Dermis blood vessel endothelial cell (primary cell): ENCODE measurements around the gene IL4R. TPM values are rescaled to one million over a fixed set of nuclear protein-coding genes. Genes with fewer than 3 reads are reported as not detected.

Source experiments
- DNase-seq: peaks from one replicate; pipeline ENCODE4 v3.0.0; 2010
- total RNA-seq: library from RNA; depleted of rRNA; stranded (reverse); fragments of >200 nt; gene quantifications from 2 replicates; pipeline ENCODE4 v1.2.3, GENCODE V29; 2014

IL4R gene
- total RNA-seq, 1 donor from 2014 or later, result 42.9 TPM

DNA sequence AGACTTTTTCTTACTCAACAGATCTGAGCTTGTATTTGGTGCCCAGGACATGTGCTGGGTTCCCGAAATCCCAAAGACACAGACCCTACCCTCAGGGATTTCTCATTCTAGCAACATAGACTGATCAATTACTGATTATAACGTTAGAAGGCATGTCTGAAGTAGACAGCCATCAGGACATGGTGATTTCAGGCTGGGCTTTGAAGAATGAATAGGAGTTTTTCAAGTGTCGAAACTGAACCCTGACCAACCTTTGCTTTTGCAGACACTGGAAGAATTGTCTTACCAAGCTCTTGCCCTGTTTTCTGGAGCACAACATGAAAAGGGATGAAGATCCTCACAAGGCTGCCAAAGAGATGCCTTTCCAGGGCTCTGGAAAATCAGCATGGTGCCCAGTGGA is 48.2 kb downstream of the IL4R start:
- DNase-seq, result no peak

GRCh38 chr16:27362570-27363245 is 48.9 kb downstream of the IL4R start:
- DNase-seq, result no peak

- no peak for DNase-seq
Measured at GRCh38 chr16:27363246-27363632, 49.5 kb downstream of the IL4R start.

GRCh38 chr16:27363797-27364196 is 50.0 kb downstream of the IL4R start:
- DNase-seq, result peak; percentile 28

DNA sequence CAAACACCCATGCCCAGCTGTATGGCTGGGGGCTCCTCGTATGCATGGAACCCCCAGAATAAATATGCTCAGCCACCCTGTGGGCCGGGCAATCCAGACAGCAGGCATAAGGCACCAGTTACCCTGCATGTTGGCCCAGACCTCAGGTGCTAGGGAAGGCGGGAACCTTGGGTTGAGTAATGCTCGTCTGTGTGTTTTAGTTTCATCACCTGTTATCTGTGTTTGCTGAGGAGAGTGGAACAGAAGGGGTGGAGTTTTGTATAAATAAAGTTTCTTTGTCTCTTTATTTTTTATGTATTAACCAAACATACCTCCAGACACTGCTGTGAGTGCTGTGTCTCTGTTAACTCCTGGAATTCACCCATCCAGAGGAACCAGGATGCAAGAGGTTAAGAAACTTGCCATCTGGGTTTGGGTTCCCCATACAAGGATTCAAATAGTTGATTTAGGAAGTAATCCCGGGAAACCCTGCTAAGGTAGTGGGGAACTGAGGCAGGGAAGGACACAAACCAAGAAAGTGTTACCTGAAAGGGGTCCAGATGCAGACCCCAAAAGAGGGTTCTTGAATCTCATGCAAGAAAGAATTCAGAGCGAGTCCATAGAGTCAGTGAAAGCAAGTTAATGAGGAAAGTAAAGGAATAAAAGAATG is 50.8 kb downstream of the IL4R start:
- no peak for DNase-seq

- DNase-seq, result peak; percentile 50
Measured at GRCh38 chr16:27365142-27366089, 51.6 kb downstream of the IL4R start.

DNA sequence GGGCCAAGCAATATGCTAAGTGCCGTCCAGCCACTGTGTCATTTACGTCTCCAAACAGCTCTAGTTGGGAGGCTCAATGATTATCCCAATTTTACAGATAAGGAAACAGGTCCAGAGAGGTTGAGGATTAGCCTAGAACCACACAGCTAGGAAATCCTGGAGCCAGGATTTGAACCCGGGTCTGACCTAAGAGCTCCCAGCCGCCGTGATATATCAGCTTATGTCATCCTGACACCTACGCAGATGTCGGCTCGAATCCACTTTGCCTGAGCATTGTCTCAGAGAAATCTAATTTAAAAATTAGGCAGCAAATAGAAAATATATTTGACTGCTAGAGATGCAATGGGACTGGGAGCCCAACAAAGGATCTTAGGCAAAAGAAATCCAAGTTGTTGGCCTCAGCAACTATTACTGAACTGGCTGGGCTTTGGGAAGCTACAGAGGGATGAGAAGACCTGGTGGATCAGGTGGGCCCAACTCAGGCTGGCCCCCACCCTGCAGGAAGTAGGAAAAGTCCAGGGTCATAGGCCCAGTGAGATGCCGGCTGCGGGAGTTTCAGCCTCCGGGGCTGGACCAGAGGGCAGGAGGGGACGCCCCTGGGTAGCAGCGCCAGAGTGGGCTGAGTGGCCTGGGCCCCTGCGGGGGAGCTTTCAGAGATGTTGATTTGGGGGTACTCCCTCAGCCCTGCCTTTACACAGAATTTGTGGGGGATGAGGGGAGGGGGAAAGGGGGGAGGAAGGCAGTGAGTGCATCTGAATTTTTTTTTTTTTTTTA is 53.1 kb downstream of the IL4R start:
- DNase-seq, result peak; percentile 34

- peak; percentile 91 for DNase-seq
Measured at GRCh38 chr16:27367461-27368357, 53.9 kb downstream of the IL4R start.

DNA sequence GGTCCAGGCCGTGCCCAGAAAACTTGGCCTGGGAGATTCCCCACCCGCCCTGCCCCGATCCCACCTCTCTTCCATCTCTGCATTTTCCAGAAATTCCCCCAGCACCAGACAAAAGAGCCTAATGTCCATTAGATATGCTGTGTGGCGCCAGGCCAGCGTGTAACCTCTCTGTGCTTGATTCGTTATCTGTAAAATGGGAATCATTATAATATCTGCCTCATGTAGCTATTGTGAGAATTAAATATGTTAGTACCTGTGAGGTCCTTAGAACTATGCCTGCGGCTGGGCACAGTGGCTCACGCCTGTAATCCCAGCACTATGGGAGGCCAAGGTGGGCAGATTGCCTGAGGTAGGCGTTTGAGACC is 54.6 kb downstream of the IL4R start:
- no peak for DNase-seq

- no peak for DNase-seq
Measured at GRCh38 chr16:27369806-27370205, 56.0 kb downstream of the IL4R start.

DNA sequence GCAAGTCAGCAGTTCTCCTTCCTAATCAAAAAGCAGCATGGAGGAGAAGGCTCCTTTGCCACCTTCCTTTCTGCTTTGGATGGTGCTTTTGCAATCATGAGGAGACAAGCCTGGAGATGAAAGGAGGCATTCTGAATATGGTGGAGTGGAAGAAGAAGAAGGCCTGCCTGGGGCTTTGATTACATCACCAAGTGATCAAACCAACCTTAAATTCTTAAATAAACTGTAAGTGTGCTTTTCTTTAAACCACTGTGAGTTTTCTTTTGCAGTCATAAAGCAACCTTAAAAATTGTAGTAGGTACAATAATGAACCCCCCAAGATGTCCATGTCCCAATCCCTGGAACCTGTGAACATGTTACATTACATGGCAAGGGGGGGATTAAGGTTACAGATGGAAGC is 56.5 kb downstream of the IL4R start:
- DNase-seq, result no peak

GRCh38 chr16:27373312-27373711 is 59.5 kb downstream of the IL4R start:
- no peak for DNase-seq

DNA sequence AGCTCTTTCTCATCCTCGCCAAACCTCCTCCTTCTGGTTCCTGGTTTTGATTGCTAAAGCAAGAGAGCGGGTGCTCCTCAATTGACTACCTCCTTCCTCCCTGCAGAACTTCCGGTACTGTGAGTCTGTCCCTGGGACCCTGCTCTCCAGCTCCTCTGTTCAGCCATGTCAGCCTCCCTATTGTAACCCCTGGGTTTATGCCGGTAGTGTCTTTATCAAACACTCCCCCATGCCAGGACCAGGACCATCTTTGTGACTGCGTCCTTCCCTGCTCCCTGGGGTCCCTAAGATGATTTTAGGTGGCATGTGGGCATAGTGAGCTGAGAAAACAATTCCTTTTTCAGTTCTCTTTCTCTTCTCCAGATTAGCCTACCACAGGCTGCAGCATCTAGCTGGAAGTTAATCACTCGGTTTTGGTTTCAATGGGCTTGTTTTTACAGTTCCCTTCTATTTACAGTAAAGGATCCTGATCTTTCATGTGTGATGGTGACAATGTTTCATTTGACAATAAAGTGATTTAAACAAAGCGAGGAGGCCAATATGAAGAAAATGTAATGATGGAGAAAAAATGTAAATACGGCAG is 60.5 kb downstream of the IL4R start:
- DNase-seq, result no peak

DNA sequence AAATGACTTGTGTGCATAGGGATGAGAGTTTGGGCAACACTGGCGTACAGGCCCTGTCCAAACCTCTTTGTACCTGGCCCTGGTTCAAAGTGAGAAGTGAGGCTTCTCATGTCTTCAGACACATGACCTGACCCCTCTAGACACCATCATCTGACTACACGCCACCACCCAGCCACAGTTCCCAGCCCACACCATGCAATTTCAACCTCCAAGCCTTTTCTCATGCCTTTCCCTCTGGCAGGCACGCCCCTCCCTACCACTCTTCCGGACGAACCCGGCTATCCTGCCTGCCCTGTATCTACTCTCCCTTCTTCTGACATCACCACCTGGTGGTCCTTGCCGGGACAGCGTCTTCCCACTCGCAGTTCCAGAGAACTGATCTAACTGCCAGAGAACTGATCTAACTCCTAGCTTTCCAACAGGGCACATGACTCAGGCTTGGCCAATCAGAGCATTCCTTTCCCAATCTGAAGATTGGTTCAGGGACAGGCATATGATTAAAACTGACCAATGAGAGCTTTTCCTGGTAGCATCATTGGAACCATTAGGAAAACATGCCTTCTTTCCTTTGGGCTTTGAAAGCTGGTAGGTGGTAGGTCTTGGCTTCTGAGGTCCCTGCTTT is 61.1 kb downstream of the IL4R start:
- peak; percentile 84 for DNase-seq

DNA sequence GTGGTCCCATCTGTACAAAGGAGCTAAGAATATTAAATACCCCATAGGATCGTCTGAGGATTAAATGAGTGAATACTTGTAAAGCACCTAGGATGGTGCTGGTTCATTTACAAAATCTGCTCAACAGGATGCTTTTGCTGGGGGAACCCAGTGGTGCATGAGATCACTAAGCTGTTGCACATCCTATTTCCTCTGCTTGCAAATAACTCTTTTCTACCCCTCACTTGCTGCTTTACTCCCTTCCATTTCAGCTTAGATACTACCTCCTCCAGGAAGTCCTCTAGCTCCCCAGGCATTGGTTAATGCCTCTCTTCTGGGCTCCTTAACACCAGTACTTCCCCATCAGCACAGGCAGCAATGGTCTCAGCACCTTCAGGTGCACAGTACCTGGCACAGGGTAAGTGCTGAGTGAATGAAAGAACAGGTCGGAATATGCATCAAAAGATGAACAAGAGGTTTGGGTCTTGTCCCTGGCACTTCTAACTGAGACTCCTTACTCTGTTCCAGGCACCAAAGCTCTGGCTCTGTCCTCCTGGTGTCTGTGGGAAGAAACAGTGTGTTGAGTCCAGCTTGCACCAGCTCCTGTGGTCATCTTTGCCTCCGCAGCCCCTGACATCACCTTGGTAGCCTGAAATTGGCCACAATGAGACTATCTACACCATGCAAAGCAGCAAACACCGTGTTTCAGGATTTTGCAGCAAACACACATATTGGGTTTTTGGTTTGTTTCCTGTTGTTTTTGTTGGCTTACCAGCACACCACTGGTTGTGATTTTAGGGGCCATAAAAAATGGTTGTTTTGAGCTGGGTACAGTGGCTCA is 64.1 kb downstream of the IL4R start:
- no peak for DNase-seq

DNA sequence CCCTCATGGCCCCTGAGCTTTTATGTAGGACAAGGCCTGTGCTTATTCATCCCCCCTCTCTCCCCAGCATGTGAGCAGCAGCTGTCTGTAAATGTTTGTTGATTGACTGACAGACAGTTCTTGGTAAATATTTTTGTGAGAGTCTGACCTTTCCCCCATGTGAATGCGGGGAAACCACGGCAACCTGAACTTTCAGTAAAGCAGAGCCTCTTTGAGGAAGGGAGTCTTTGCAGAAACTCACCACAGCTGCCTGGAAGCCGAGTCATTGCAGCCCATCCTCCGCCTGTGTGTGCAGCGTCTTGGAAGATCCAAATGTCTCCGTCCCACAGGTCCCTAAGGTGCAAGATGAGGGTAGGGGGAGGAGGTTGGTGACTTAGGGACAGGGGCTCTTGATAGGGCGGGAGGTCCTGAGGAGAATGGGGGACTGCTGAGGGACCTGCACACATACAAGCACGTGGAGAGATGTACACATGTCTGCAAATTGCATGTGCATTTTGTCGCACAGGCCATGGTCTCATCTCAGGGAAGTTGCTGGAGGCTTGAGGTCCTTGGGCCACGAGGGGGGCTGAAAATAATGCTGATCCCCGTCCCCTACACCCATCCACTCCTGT is 65.2 kb downstream of the IL4R start:
- DNase-seq, result no peak

DNA sequence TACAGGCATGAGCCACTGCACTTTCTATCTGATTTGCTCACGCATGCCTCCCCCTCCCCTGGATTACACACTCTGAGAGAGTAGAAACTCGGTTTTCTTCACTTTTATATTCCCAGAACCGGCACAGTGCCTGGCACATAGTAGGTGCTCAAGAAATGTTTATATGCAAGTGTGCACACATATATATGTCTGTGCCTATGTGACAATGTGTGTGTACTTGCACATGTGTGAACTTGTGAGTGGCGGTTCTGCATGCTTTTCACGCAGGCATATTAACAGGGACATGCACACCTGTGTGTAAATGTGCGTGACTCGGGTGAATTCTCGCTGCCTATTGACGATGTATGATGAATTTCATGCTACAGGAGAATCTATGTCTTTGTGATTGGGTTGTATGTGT is 66.1 kb downstream of the IL4R start:
- no peak for DNase-seq

- no peak for DNase-seq
Measured at GRCh38 chr16:27381236-27381635, 67.5 kb downstream of the IL4R start.
